WI38 (cell line): ENCODE data around the gene RPUSD1.
"Not testable (repeated sequence)": the region's sequence is repeated elsewhere in the genome, so short reads cannot be mapped to it uniquely, and the experiment has no call there.

ENCODE experiments used
- H3K4me3 ChIP-seq: 2 replicates; pipeline ENCODE4 v1.5.1; 2011; ENCODE audit warnings: low read depth, mild to moderate bottlenecking, control low read depth, low read length
- TF ChIP-seq, protein P1 (sequence below): IDR thresholded peaks from 2 replicates; pipeline ENCODE4 v1.5.1; 2012; ENCODE audit warnings: low read depth, mild to moderate bottlenecking, control low read depth, low read length

Gene RPUSD1

GRCh38 chr16:787978-788398, at the start of gene RPUSD1:
Gene RPUSD1 (minus strand): TSS chr16:788381. CDS start chr16:787737, 644 bp downstream.
- H3K4me3 ChIP-seq, result peak within 1 kb of the TSS; percentile 93
- TF ChIP-seq, protein P1, sequence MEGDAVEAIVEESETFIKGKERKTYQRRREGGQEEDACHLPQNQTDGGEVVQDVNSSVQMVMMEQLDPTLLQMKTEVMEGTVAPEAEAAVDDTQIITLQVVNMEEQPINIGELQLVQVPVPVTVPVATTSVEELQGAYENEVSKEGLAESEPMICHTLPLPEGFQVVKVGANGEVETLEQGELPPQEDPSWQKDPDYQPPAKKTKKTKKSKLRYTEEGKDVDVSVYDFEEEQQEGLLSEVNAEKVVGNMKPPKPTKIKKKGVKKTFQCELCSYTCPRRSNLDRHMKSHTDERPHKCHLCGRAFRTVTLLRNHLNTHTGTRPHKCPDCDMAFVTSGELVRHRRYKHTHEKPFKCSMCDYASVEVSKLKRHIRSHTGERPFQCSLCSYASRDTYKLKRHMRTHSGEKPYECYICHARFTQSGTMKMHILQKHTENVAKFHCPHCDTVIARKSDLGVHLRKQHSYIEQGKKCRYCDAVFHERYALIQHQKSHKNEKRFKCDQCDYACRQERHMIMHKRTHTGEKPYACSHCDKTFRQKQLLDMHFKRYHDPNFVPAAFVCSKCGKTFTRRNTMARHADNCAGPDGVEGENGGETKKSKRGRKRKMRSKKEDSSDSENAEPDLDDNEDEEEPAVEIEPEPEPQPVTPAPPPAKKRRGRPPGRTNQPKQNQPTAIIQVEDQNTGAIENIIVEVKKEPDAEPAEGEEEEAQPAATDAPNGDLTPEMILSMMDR, result no peak

DNA sequence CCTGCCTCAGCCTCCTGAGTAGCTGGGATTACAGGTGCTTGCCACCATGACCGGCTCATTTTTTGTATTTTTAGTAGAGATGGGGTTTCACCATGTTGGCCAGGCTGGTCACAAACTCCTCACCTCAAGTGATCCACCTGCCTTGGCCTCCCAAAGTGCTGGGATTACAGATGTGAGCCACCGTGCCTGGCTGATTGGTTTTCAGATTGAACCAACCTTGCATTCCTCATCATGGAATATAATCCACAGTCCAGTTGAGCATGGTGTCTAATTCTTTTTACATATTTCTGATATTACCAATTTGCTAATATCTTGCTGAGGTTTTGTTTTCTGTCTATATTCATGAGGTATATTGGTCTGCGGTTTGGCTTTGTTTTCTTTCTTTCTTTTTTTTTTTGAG, 48.6 kb upstream of the RPUSD1 start:
- H3K4me3 ChIP-seq, result not testable (repeated sequence)

- no peak overlapping the region for H3K4me3 ChIP-seq
- TF ChIP-seq, protein P1, result no peak
These were observed 48.0 kb upstream of the RPUSD1 start for GRCh38 chr16:836221-836620.

DNA sequence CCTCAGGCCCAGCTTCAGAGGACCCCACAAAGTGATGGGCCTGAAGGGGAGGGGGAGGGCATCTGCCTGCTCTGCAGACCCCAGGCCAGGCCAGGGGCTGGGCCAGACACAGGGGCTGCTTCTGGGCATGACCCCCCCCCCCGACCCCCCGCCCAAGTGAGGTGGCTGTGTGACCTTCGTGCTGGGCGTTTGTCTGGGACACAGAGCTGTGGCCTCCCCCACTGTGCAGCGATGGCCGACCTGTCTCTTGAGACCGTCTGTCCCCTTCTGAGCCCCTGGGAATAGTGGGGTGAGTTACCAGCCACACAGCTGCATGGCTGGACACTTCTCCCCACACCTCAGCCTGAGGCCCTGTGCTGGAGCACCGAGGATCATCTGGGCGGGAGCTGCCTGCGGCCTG, 47.2 kb upstream of the RPUSD1 start:
- TF ChIP-seq, protein P1, result no peak
- no peak overlapping the region for H3K4me3 ChIP-seq

DNA sequence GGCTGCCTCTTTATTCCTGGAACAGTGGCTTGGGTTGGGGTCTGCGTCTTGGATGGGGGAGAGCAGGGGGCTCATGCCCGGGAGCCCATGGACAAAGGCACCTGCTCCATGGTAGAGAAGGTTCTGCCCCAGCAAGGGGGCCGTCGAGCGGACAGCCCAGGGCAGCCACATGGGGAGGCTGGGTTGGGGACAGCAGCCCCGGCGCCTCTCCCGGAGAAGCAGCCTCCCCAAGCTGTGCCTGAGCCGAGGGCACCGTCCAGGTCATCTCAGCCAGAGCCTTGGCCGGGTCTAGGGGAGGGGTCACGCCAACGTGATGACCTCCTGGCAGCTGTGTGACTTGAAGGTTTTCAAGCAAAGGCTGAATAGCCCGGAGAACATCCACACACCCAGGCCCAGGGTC, 45.2 kb upstream of the RPUSD1 start:
- H3K4me3 ChIP-seq, result no peak overlapping the region
- TF ChIP-seq, protein P1, result no peak

DNA sequence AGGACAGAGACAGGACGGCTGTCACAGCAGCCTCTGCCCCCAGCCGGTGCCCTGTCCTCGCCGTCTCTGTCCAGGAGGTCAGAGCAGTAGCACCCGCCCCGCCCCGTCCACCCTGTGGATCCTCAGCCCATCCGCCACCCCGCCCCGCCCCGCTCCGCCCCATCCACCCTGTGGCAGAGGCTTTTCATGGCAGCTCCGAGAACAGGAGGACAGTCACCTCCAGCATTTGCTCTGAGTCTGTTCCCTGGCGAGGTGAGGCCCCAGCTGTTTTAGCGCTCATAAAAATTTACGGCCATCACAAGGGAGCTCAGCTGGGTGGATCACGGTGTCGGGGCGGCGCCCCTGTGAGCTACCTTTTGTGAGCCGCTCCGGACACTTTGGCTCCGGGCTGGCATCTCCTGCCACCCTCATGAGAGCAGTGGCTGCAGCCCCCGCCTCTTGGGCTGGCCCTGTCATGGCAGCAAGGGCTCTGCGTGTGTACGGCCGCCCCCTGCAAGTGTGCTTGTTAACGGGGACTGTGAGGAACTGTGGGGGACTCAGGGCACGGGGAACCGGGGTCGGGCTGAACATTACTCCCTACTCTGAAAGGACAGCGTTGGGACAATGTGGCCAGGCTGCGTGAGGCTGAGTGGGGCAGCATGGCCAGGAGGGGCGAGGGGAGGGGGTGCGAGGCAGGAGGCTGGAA, 44.6 kb upstream of the RPUSD1 start:
- no peak overlapping the region for H3K4me3 ChIP-seq
- TF ChIP-seq, protein P1, result no peak

- H3K4me3 ChIP-seq, result no peak overlapping the region
- TF ChIP-seq, protein P1, result no peak
These were observed 43.6 kb upstream of the RPUSD1 start for GRCh38 chr16:831571-832413.
